Thymus (tissue), 11 donors: ENCODE measurements around the gene KRTAP5-3. TPM values are rescaled to one million over a fixed set of nuclear protein-coding genes. Genes with fewer than 3 reads are reported as not detected.

Experiments used
- DNase-seq, 9 donors: peaks; one replicate each; pipeline ENCODE4 v3.0.0-alpha.2; 2013; ENCODE audit warnings: low spot score in 9 of 9, low read depth in 6 of 9, missing footprints in 1 of 9
- H3K27ac ChIP-seq, 2 donors: one replicate each; pipeline ENCODE4 v1.5.1; 2013; ENCODE audit warnings: control low read depth in 1 of 2, low read depth in 1 of 2, low read length in 1 of 2, mild to moderate bottlenecking in 1 of 2, moderate library complexity in 1 of 2
- H3K27me3 ChIP-seq, 2 donors: one replicate each; pipeline ENCODE4 v1.5.1; 2013; ENCODE audit warnings: low read length in 1 of 2; ENCODE audit not compliant: control insufficient read depth in 2 of 2, insufficient read depth in 1 of 2
- H3K36me3 ChIP-seq, 2 donors: one replicate each; pipeline ENCODE4 v1.5.1; 2013; ENCODE audit warnings: low read length in 1 of 2, mild to moderate bottlenecking in 1 of 2, moderate library complexity in 1 of 2; ENCODE audit not compliant: control insufficient read depth in 2 of 2, insufficient read depth in 2 of 2
- H3K4me1 ChIP-seq, 2 donors: one replicate each; pipeline ENCODE4 v1.5.1; 2013; ENCODE audit warnings: low read length in 2 of 2; ENCODE audit not compliant: control insufficient read depth in 2 of 2, insufficient read depth in 2 of 2
- H3K4me3 ChIP-seq, 2 donors: one replicate each; pipeline ENCODE4 v1.5.1; 2013; ENCODE audit warnings: low read length in 2 of 2, control low read depth in 1 of 2, mild to moderate bottlenecking in 1 of 2
- H3K9me3 ChIP-seq, 2 donors: one replicate each; pipeline ENCODE4 v1.5.1; 2013; ENCODE audit warnings: low read length in 1 of 2, mild to moderate bottlenecking in 1 of 2; ENCODE audit not compliant: control insufficient read depth in 2 of 2, insufficient read depth in 1 of 2
- WGBS: extraction: QIAGEN DNeasy Blood & Tissue Kit; methylation state at CpG from one replicate; pipeline ENCODE4 v1.1.7; 2013; 5-methylcytosine and 5-hydroxymethylcytosine counted together
- polyA plus RNA-seq: library from polyadenylated mRNA; stranded (reverse); fragments of 200-250 nt; gene quantifications from one replicate; pipeline ENCODE4 v1.2.3, GENCODE V29; 2013
- total RNA-seq: library from RNA; stranded (reverse); fragments of 120-200 nt; gene quantifications from one replicate; pipeline ENCODE4 v1.2.4, GENCODE V29; 2013
- donor health status: healthy.

KRTAP5-3 gene
- total and polyA plus RNA-seq, 2 donors = 0.02 TPM; not detected in 1

GRCh38 chr11:1566381-1567051, 41.7 kb downstream of the KRTAP5-3 start:
- 84% methylated on average over 20 of the region's 20 CpGs for WGBS
- no peak for DNase-seq
- peaks cover 21 to 91% of the 10 kb centered on the region in 2 donors for H3K27me3 ChIP-seq
- no peak overlapping the region for H3K27ac ChIP-seq
- no peak overlapping the region for H3K4me3 ChIP-seq
- no peaks in the 10 kb centered on the region for H3K9me3 ChIP-seq
- H3K36me3 ChIP-seq = no peaks in the 10 kb centered on the region
- peaks cover 0 to 13% of the 10 kb centered on the region in 2 donors for H3K4me1 ChIP-seq

GRCh38 chr11:1565904-1566247, 42.4 kb downstream of the KRTAP5-3 start:
- Histone ChIP-seq H3K36me3 (no peaks in the 10 kb centered on the region), H3K27me3 (peaks cover 17 to 88% of the 10 kb centered on the region in 2 donors), H3K4me1 (peaks cover 0 to 8% of the 10 kb centered on the region in 2 donors), H3K9me3 (no peaks in the 10 kb centered on the region), H3K27ac (no peak overlapping the region), H3K4me3 (no peak overlapping the region)
- WGBS = 88% methylated on average over 5 of the region's 5 CpGs
- DNase-seq = no peak

GRCh38 chr11:1565173-1565903, 42.9 kb downstream of the KRTAP5-3 start:
- H3K27me3 ChIP-seq = peaks cover 11 to 87% of the 10 kb centered on the region in 2 donors
- no peaks in the 10 kb centered on the region for H3K9me3 ChIP-seq
- no peak for DNase-seq
- H3K27ac ChIP-seq = no peak overlapping the region
- WGBS = 87% methylated on average over 28 of the region's 28 CpGs
- H3K4me1 ChIP-seq = peaks cover 0 to 3% of the 10 kb centered on the region in 2 donors
- no peaks in the 10 kb centered on the region for H3K36me3 ChIP-seq
- H3K4me3 ChIP-seq = no peak overlapping the region

- WGBS = 29% methylated on average over 16 of the region's 16 CpGs
- Histone ChIP-seq H3K27me3 (peaks cover 5 to 84% of the 10 kb centered on the region in 2 donors), H3K4me1 (no peaks in the 10 kb centered on the region), H3K9me3 (no peaks in the 10 kb centered on the region), H3K36me3 (no peaks in the 10 kb centered on the region), H3K27ac (no peak overlapping the region), H3K4me3 (no peak overlapping the region)
- DNase-seq = no peak
Measured at GRCh38 chr11:1564535-1565172, 43.6 kb downstream of the KRTAP5-3 start.

- H3K4me1 ChIP-seq = no peaks in the 10 kb centered on the region
- no peak for DNase-seq
- H3K4me3 ChIP-seq = no peak overlapping the region
- H3K27ac ChIP-seq = no peak overlapping the region
- H3K36me3 ChIP-seq = no peaks in the 10 kb centered on the region
- no peaks in the 10 kb centered on the region for H3K9me3 ChIP-seq
- peaks cover 2 to 84% of the 10 kb centered on the region in 2 donors for H3K27me3 ChIP-seq
- WGBS = 75% methylated on average over 29 of the region's 29 CpGs
Measured at GRCh38 chr11:1563697-1564534, 44.3 kb downstream of the KRTAP5-3 start.

- 80% methylated on average over 12 of the region's 12 CpGs for WGBS
- Histone ChIP-seq H3K4me1 (no peaks in the 10 kb centered on the region), H3K27ac (no peak overlapping the region), H3K27me3 (peaks cover 6 to 84% of the 10 kb centered on the region in 2 donors), H3K4me3 (no peak overlapping the region), H3K9me3 (no peaks in the 10 kb centered on the region), H3K36me3 (no peaks in the 10 kb centered on the region)
- DNase-seq = no peak
Measured at GRCh38 chr11:1563149-1563638, 45.1 kb downstream of the KRTAP5-3 start.

GRCh38 chr11:1562469-1563148, 45.7 kb downstream of the KRTAP5-3 start:
- Histone ChIP-seq H3K36me3 (no peaks in the 10 kb centered on the region), H3K27me3 (peaks cover 10 to 83% of the 10 kb centered on the region in 2 donors), H3K4me1 (no peaks in the 10 kb centered on the region), H3K9me3 (no peaks in the 10 kb centered on the region), H3K4me3 (no peak overlapping the region), H3K27ac (no peak overlapping the region)
- no peak for DNase-seq
- 96% methylated on average over 14 of the region's 14 CpGs for WGBS

GRCh38 chr11:1561955-1562354, 46.3 kb downstream of the KRTAP5-3 start:
- WGBS = 88% methylated on average over 5 of the region's 5 CpGs
- H3K27me3 ChIP-seq = peaks cover 17 to 81% of the 10 kb centered on the region in 2 donors
- DNase-seq = no peak

More at GRCh38 chr11:1561955-1562354, 46.3 kb downstream of the KRTAP5-3 start:
- Histone ChIP-seq H3K27ac (no peak overlapping the region), H3K36me3 (no peaks in the 10 kb centered on the region), H3K4me1 (no peaks in the 10 kb centered on the region), H3K4me3 (no peak overlapping the region), H3K9me3 (no peaks in the 10 kb centered on the region)
